Measurements from ENCODE around the gene CEND1. TPM values are rescaled to one million over a fixed set of nuclear protein-coding genes. Genes with fewer than 3 reads are reported as not detected.

The CEND1 gene
- total and polyA plus RNA-seq, 2 of the 13 experiments (the other 11 are each of a cell fraction or from before 2014, with no cell fraction given), result not detected

DNA sequence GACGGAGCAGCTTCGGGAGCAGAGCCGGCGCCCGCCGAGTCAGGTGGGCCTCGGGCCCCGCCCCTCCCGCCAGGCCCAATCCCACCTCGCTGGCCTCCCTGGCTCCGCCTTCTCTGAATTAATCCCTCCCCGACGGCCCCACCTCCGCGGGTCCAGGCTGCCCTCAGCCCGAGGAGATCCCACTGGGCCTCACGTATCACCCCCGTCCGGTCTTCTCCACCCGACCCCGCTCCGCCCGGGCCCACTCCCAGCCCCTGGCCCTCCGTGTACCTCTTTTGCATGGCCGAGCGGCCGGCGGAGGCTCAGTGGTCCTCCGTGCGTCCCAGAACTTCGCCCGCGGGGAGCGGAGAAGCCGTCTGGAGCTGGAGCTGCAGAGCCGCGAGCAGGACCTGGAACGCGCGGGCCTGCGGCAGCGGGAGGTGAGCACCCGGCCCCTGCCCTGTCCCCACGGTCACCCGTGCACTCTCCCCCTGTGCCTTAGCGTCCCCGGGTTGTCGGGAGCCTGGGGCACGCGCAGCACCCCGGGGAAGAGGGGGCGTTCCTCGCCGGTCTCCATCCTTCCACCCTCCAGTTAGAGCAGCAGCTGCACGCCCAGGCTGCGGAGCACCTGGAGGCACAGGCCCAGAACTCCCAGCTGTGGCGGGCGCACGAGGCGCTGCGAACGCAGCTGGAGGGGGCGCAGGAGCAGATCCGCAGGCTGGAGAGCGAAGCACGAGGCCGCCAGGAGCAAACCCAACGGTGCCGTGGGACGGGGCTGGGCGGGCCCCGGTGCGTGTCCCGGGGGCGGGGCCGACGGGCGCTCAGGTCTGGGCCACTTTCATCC lies 40.6 kb upstream of the CEND1 start (continued):
- TF ChIP-seq, protein P1, sequence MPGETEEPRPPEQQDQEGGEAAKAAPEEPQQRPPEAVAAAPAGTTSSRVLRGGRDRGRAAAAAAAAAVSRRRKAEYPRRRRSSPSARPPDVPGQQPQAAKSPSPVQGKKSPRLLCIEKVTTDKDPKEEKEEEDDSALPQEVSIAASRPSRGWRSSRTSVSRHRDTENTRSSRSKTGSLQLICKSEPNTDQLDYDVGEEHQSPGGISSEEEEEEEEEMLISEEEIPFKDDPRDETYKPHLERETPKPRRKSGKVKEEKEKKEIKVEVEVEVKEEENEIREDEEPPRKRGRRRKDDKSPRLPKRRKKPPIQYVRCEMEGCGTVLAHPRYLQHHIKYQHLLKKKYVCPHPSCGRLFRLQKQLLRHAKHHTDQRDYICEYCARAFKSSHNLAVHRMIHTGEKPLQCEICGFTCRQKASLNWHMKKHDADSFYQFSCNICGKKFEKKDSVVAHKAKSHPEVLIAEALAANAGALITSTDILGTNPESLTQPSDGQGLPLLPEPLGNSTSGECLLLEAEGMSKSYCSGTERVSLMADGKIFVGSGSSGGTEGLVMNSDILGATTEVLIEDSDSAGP (CRISPR knock-in tag; IDR thresholded peaks at IDR 0.05; ENCODE audit: borderline replicate concordance), result peak; percentile 22; the same call in 1 of the 2 replicates
- TF ChIP-seq MAFG (CRISPR knock-in tag; IDR thresholded peaks at IDR 0.05) (no peak), ZNF850 (CRISPR knock-in tag; conservative IDR thresholded peaks at IDR 0.05) (no peak), ZFP90 (CRISPR knock-in tag; IDR thresholded peaks at IDR 0.05; ENCODE audit: borderline replicate concordance) (no peak), ZBTB7B (CRISPR knock-in tag; IDR thresholded peaks at IDR 0.05) (no peak), TRIM24 (CRISPR knock-in tag; IDR thresholded peaks at IDR 0.05) (no peak), YEATS4 (CRISPR knock-in tag; IDR thresholded peaks at IDR 0.05; ENCODE audit: borderline replicate concordance) (no peak), ZFP41 (CRISPR knock-in tag; IDR thresholded peaks at IDR 0.05; ENCODE audit: borderline replicate concordance) (no peak), ZNF781 (CRISPR knock-in tag; IDR thresholded peaks at IDR 0.05; ENCODE audit: borderline replicate concordance, not compliant biosample characterization) (no peak), KLF9 (CRISPR knock-in tag; IDR thresholded peaks at IDR 0.05; ENCODE audit: low read depth) (no peak), TBX3 (IDR thresholded peaks at IDR 0.05; ENCODE audit: borderline replicate concordance) (no peak), KLF16 (CRISPR knock-in tag; IDR thresholded peaks at IDR 0.05) (no peak), IRF2 (CRISPR knock-in tag; IDR thresholded peaks at IDR 0.05) (no peak), NR3C1 (CRISPR knock-in tag; IDR thresholded peaks at IDR 0.05) (no peak), MZF1 (CRISPR knock-in tag; IDR thresholded peaks at IDR 0.05; ENCODE audit: borderline replicate concordance) (no peak)
- TF ChIP-seq, protein P2, sequence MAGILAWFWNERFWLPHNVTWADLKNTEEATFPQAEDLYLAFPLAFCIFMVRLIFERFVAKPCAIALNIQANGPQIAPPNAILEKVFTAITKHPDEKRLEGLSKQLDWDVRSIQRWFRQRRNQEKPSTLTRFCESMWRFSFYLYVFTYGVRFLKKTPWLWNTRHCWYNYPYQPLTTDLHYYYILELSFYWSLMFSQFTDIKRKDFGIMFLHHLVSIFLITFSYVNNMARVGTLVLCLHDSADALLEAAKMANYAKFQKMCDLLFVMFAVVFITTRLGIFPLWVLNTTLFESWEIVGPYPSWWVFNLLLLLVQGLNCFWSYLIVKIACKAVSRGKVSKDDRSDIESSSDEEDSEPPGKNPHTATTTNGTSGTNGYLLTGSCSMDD (CRISPR knock-in tag; IDR thresholded peaks at IDR 0.05), result no peak
- TF ChIP-seq, protein P3, sequence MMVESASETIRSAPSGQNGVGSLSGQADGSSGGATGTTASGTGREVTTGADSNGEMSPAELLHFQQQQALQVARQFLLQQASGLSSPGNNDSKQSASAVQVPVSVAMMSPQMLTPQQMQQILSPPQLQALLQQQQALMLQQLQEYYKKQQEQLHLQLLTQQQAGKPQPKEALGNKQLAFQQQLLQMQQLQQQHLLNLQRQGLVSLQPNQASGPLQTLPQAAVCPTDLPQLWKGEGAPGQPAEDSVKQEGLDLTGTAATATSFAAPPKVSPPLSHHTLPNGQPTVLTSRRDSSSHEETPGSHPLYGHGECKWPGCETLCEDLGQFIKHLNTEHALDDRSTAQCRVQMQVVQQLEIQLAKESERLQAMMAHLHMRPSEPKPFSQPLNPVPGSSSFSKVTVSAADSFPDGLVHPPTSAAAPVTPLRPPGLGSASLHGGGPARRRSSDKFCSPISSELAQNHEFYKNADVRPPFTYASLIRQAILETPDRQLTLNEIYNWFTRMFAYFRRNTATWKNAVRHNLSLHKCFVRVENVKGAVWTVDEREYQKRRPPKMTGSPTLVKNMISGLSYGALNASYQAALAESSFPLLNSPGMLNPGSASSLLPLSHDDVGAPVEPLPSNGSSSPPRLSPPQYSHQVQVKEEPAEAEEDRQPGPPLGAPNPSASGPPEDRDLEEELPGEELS (CRISPR knock-in tag; IDR thresholded peaks at IDR 0.05), result no peak
- TF ChIP-seq, protein P4, sequence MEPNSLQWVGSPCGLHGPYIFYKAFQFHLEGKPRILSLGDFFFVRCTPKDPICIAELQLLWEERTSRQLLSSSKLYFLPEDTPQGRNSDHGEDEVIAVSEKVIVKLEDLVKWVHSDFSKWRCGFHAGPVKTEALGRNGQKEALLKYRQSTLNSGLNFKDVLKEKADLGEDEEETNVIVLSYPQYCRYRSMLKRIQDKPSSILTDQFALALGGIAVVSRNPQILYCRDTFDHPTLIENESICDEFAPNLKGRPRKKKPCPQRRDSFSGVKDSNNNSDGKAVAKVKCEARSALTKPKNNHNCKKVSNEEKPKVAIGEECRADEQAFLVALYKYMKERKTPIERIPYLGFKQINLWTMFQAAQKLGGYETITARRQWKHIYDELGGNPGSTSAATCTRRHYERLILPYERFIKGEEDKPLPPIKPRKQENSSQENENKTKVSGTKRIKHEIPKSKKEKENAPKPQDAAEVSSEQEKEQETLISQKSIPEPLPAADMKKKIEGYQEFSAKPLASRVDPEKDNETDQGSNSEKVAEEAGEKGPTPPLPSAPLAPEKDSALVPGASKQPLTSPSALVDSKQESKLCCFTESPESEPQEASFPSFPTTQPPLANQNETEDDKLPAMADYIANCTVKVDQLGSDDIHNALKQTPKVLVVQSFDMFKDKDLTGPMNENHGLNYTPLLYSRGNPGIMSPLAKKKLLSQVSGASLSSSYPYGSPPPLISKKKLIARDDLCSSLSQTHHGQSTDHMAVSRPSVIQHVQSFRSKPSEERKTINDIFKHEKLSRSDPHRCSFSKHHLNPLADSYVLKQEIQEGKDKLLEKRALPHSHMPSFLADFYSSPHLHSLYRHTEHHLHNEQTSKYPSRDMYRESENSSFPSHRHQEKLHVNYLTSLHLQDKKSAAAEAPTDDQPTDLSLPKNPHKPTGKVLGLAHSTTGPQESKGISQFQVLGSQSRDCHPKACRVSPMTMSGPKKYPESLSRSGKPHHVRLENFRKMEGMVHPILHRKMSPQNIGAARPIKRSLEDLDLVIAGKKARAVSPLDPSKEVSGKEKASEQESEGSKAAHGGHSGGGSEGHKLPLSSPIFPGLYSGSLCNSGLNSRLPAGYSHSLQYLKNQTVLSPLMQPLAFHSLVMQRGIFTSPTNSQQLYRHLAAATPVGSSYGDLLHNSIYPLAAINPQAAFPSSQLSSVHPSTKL (CRISPR knock-in tag; IDR thresholded peaks at IDR 0.05), result no peak
- TF ChIP-seq, protein P5, sequence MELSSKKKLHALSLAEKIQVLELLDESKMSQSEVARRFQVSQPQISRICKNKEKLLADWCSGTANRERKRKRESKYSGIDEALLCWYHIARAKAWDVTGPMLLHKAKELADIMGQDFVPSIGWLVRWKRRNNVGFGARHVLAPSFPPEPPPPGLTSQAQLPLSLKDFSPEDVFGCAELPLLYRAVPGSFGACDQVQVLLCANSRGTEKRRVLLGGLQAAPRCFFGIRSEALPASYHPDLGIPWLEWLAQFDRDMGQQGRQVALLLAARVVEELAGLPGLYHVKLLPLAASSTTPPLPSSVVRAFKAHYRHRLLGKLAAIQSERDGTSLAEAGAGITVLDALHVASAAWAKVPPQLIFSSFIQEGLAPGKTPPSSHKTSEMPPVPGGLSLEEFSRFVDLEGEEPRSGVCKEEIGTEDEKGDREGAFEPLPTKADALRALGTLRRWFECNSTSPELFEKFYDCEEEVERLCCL (CRISPR knock-in tag; IDR thresholded peaks at IDR 0.05; ENCODE audit: borderline replicate concordance), result no peak

Measured in HepG2 (cell line).